Measurements from ENCODE around the gene GNG8.
A peak's percentile ranks its signal among the peaks of the same experiment; 100 is the strongest.

The GNG8 gene

GRCh38 chr19:46600384-46601317 is 35.4 kb downstream of the GNG8 start:
- peak; percentile 97 for DNase-seq

DNA sequence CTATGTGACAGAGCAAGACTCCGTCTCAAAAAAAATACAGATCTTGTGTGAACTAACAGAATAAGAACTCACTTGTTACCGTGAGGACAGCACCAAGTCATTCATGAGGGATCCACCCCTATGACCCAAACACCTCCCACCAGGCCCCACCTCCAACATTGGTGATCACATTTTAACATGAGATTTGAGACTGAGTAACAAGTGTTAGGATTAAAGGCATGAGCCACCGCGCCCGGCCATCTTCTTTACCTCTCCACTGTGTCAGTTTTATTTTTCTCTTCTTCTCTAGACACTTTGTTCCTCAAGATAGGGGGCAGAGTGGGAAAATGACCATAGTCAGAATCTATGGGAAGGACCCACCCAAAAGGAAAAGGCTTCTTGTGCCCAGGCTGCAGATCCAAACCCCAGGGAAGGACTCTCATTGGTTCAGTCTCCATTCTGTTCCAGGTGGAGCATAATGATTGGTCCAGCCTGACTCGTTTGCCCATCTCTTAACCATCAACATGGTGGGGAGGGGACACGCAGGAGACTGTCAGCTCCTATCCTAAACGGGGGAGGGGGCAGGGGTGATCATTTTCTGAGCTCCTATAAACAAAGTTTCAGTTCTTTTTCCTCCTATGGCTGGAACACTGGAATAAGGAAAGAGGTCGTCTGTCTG is 36.2 kb downstream of the GNG8 start:
- DNase-seq: no peak

DNA sequence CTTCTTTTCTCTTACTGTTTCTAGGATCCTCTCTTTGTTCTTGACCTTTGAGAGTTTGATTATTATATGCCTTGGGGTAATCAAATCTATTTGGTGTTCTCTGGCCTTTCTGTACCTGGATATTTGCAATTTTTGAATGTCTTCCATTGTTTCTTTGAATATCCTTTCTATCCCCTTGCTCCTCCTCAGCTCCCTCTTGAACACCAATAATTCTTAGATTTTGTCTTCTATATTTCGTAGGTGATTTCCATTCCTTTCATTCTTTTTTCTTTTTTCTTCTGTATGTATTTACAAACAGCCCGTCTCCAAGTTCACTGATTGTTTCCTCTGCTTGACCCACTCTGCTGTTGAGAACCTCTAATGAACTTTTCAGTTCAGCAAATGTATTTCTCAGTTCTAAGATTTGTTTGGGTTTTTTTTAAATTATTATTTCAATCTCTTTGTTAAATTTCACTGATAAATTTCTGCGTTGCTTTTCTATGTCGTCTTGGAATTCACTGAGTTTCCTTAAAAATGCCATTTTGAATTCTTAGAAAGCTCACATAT is 37.6 kb downstream of the GNG8 start:
- no peak for DNase-seq

DNA sequence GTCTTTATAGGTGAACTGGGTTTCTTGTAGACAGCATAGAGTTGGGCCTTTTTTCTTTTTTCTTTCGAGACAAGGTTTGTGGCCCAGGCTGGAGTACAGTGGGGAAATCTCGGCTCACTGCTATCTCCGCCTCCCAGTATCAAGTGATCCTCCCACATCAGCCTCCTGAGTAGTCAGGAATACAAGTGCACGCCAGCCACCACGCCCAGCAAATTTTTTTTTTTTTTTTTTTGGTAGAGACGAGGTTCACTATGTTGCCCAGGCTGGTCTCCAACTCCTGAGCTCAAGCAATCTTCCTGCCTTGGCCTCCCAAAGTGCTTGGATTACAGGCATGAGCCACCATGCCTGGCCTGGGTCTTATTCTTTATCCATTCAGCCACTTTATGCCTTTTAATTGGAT is 40.0 kb downstream of the GNG8 start:
- no peak for DNase-seq

DNA sequence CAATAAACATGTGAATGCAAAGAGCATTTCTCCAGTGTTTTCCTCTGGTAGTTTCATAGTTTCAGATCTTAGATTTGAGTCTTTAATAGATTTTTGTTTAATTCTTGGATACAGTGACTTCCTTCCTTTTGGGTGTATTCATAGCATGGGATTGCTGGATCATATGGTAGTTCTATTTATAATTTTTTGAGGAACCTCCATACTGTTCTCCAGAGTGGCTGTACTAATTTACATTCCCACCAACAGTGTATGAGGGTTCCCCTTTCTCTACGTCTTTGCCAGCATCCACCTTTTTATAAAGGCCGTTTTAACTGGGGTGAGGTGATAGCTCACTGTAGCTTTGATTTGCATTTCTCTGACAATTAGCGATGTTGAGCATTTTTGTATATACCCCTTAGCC is 44.1 kb downstream of the GNG8 start:
- DNase-seq: no peak

DNA sequence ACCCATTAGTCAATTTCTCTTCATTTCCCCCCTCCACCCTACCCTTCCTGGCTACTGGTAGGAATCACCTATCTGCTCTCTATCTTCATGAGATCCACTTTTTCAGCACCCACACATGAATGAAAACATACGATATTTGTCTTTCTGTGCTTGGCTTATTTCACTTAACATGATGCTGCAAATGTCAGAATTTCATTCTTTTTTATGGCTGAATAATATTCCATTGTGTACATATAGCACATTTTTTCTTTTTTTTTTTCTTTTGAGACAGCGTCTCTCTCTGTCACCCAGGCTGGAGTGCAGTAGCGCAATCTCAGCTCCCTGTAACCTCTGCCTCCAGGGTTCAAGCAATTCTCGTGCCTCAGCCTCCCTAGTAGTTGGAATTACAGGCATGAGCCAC is 44.7 kb downstream of the GNG8 start:
- DNase-seq: no peak

DNA sequence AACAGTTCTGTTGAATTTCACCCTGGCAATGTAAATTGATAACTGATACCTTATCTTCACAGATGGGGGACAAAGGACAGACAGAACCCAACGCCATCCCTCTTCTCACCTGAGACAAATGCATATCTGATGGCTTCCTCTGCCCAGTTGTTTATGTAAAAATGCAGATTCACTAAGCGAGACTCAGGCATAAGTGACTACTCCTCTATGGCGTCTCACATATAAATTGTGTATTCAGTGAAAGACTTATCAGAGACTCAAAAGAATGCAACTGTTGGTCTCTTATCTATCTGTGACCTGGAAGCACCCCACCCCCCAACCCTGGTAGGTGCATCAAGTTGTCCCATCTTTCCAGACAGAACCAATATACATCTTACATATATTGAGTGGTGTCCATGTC is 48.1 kb downstream of the GNG8 start:
- DNase-seq: no peak

DNA sequence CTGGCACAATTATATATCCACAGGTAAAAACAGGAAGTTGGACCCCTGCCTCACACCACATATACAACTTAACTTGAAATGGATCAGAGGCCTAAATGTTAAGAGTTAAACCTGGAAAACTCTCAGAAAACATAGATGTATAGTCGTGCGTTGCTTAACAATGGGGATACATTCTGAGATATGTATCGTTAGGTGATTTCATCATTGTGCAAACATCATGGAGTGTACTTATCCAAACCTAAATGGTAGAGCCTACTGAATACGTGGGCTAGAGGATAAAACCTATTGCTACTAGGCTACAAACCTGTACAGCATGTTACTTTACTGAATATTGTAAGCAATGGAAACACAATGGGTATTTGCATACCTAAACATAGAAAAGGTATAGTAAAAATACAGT is 49.7 kb downstream of the GNG8 start:
- DNase-seq: no peak

DNA sequence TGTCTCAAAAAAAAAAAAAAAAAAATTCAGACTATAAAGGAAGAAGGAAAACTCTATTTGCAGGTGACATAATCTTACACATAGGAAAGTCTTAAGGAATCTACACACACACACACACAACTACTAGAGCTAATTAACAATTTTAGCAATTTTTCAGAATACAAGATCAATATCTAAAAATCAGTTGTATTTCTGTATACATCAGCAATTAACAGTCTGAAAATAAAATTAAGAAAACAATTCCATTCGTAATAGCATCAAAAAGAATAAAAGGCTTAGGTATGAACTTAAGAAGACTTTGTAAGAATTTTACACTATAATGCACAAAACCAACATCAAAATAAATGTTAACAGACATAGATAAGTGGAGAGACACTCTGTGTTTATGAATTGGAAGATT is 50.5 kb downstream of the GNG8 start:
- DNase-seq: no peak
